Ishikawa (cell line): Measurements from ENCODE around the gene RUNX1.

Experiments used
- CEBPB ChIP-seq: IDR thresholded peaks from 2 replicates; pipeline ENCODE4 v1.6.1; 2012
- CREB1 ChIP-seq: IDR thresholded peaks from 2 replicates; pipeline ENCODE4 v1.6.1; 2012; ENCODE audit warnings: low read depth
- EGR1 ChIP-seq: IDR thresholded peaks from 2 replicates; pipeline ENCODE4 v1.6.1; 2012
- EP300 ChIP-seq: IDR thresholded peaks from 2 replicates; pipeline ENCODE4 v1.6.1; 2012; ENCODE audit warnings: borderline replicate concordance
- FOXM1 ChIP-seq: IDR thresholded peaks from 2 replicates; pipeline ENCODE4 v1.6.1; 2012; ENCODE audit warnings: low read depth, borderline replicate concordance
- NFIC ChIP-seq: IDR thresholded peaks from 2 replicates; pipeline ENCODE4 v1.6.1; 2012
- RAD21 ChIP-seq: IDR thresholded peaks from 2 replicates; pipeline ENCODE4 v1.6.1; 2012; ENCODE audit warnings: low read depth
- TAF1 ChIP-seq: IDR thresholded peaks from 2 replicates; pipeline ENCODE4 v1.6.1; 2012; ENCODE audit warnings: low read depth, mild to moderate bottlenecking
- TCF12 ChIP-seq: IDR thresholded peaks from 2 replicates; pipeline ENCODE4 v1.6.1; 2012; ENCODE audit warnings: low read depth
- TEAD4 ChIP-seq: IDR thresholded peaks from 2 replicates; pipeline ENCODE4 v1.6.1; 2012
- YY1 ChIP-seq: IDR thresholded peaks from 2 replicates; pipeline ENCODE4 v1.6.1; 2012; ENCODE audit warnings: low read depth
- ZBTB7A ChIP-seq: IDR thresholded peaks from 2 replicates; pipeline ENCODE4 v1.6.1; 2012; ENCODE audit warnings: low read depth
- TF ChIP-seq, protein P1 (sequence below): IDR thresholded peaks from 2 replicates; pipeline ENCODE4 v1.6.1; 2012
- TF ChIP-seq, protein P2 (sequence below): IDR thresholded peaks from 2 replicates; pipeline ENCODE4 v1.6.1; 2012; ENCODE audit warnings: low read depth, mild to moderate bottlenecking
- TF ChIP-seq, protein P3 (sequence below): IDR thresholded peaks from 2 replicates; pipeline ENCODE4 v1.6.1; 2012

RUNX1 gene

DNA sequence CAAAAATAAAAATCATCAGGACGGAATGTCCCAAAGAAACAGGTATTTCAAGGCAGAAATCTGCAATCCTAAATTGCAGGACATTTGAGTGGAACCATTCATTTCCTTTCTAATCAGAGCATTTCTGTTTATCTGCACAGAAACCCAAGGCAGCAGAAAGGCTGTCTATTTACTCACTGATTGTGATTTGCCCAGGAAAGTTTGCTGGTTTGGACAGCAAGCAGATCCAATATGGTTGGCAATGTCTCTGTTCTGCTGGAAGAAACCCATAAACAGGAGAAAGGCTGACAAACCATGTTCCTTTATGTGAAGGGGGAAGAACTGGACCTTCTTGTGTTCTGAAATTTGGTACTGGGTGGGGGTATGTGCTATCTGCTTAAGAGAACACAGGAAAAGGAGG, 260.2 kb downstream of the RUNX1 start:
- no peak for TF ChIP-seq EP300
- no peak for TF ChIP-seq ZBTB7A
- TF ChIP-seq CREB1, result no peak
- TF ChIP-seq EGR1, result no peak
- TF ChIP-seq, protein P1, sequence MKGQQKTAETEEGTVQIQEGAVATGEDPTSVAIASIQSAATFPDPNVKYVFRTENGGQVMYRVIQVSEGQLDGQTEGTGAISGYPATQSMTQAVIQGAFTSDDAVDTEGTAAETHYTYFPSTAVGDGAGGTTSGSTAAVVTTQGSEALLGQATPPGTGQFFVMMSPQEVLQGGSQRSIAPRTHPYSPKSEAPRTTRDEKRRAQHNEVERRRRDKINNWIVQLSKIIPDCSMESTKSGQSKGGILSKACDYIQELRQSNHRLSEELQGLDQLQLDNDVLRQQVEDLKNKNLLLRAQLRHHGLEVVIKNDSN, result no peak
- TF ChIP-seq TEAD4, result no peak
- TF ChIP-seq NFIC, result no peak
- TF ChIP-seq TAF1, result no peak
- no peak for TF ChIP-seq YY1
- no peak for TF ChIP-seq CEBPB

DNA sequence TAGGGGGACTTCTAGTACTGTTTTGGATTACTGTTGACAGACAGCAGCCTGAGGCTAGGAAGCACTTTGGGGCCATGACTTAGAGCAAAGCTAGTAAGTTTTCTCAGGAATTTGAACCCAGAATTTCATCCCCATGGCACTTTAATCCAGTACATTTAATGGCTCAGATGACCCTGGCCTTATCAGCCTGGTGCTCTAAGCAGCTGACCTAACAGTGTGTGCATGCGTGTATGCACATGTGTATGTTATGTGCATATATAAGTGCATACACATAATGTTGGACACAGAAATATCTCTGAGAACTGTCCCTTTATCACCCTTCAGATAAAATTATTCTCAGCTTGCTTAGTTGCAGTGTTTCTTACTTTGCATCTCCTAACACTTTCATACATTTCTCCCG, 265.3 kb downstream of the RUNX1 start:
- no peak for TF ChIP-seq ZBTB7A
- TF ChIP-seq YY1, result no peak
- no peak for TF ChIP-seq TCF12

DNA sequence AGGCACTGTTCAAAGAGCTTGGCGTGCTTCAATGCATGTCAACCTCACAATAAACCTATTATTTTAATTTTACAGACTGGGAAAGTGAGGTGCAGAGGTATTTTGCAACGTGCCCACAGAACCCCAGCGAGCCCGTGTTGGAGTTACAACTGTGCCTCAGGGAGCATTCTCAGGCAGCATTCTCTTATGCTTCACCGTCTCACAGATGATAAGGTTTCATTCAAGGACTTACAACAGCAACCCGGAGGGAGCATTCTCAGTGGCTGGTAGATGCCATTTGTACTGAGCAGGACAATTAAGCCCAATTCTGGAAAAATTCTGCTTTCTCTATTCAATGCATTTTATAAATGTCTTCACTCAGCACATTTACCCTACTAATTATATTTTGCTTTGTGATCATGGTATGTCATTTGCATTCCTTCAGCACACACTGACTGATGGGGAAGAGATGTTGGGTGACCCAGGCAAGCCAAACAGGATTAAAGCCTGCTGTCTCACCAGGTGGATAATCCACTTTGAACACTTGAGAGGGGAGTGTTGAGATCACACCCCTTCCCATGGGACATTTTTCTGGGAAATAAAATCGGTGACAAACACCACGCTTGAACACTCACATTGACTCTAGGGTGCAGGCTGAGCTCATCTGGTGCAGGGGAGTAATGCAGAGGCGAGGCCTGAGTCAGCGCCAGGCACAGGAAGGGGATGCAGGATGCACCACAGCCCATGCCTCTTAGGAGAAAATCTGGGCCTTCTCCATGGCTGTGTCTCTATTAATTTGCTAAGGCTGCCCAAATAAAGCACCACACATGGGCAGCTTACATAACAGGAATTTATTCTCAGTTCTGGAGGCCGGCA, 266.4 kb downstream of the RUNX1 start:
- TF ChIP-seq TCF12 (no peak), YY1 (no peak), EGR1 (no peak), ZBTB7A (no peak), RAD21 (no peak), NFIC (no peak), FOXM1 (no peak), TEAD4 (no peak), EP300 (no peak), TAF1 (no peak), CEBPB (no peak)
- TF ChIP-seq, protein P2, sequence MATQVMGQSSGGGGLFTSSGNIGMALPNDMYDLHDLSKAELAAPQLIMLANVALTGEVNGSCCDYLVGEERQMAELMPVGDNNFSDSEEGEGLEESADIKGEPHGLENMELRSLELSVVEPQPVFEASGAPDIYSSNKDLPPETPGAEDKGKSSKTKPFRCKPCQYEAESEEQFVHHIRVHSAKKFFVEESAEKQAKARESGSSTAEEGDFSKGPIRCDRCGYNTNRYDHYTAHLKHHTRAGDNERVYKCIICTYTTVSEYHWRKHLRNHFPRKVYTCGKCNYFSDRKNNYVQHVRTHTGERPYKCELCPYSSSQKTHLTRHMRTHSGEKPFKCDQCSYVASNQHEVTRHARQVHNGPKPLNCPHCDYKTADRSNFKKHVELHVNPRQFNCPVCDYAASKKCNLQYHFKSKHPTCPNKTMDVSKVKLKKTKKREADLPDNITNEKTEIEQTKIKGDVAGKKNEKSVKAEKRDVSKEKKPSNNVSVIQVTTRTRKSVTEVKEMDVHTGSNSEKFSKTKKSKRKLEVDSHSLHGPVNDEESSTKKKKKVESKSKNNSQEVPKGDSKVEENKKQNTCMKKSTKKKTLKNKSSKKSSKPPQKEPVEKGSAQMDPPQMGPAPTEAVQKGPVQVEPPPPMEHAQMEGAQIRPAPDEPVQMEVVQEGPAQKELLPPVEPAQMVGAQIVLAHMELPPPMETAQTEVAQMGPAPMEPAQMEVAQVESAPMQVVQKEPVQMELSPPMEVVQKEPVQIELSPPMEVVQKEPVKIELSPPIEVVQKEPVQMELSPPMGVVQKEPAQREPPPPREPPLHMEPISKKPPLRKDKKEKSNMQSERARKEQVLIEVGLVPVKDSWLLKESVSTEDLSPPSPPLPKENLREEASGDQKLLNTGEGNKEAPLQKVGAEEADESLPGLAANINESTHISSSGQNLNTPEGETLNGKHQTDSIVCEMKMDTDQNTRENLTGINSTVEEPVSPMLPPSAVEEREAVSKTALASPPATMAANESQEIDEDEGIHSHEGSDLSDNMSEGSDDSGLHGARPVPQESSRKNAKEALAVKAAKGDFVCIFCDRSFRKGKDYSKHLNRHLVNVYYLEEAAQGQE, result no peak
- TF ChIP-seq, protein P3, sequence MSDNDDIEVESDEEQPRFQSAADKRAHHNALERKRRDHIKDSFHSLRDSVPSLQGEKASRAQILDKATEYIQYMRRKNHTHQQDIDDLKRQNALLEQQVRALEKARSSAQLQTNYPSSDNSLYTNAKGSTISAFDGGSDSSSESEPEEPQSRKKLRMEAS, result no peak
- TF ChIP-seq, protein P1, result no peak

DNA sequence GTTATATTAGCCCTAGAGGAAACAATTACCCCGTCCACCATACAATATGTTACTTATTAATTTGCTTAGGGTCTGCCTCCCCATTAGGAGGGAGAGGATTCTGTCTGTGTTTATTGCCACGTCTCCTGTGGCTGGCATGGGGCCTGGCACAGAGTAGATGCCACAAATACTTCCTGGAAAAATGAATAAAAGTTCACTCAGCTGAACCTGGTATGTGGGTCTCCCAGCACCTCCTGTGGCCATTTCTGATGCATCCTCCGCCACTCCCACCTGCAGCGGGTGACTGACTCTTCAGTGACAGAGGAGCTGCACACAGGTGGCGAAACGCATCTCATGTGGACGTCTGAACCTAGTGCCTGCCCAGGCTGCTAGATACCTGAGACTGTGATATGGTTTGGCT, 267.6 kb downstream of the RUNX1 start:
- TF ChIP-seq CREB1 (no peak), TEAD4 (no peak), RAD21 (no peak)

DNA sequence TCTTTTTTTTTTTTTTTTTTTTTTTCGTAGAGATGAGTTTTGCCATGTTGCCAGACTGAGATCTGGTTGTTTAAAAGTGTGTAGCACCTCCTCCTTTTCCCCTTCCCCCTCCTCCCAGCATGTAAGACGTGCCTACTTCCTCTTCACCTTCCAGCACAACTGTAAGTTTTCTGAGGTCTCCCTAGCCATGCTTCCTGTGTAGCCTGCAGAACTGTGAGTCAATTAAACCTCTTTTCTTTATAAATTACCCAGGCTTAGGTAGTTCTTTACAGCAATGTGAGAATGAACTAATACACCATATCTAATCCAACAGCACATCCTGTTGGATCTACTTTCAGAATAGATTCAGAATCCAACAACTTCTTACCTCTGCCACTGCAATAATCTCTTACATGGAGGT, 269.2 kb downstream of the RUNX1 start:
- TF ChIP-seq, protein P2, result no peak
- no peak for TF ChIP-seq NFIC
- TF ChIP-seq EP300, result no peak
- TF ChIP-seq TEAD4, result no peak
- no peak for TF ChIP-seq TCF12
- TF ChIP-seq CREB1, result no peak
- no peak for TF ChIP-seq TAF1
- no peak for TF ChIP-seq CEBPB
- no peak for TF ChIP-seq YY1
- TF ChIP-seq, protein P3, result no peak
- TF ChIP-seq, protein P1, result no peak
- no peak for TF ChIP-seq FOXM1

DNA sequence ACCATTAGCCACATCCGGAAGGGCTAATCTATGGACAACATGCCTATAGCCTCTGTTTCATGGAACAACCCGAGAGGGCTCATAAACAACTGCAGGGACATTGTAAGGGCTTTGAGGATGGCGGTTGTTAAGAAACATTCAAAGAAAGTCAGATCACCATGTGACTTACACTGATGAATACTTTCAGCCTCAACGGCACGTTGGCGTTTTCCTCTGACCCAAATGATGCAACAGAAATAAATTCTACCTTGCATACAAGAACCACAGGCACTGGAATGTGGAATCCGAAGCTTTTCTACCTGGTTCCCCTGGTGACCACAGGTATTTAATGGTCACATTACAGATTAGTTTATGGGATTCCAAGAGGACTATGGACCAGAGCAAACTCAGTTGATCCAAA, 273.3 kb downstream of the RUNX1 start:
- TF ChIP-seq FOXM1 (no peak), TCF12 (no peak), RAD21 (no peak), CEBPB (no peak), EP300 (no peak), NFIC (no peak), CREB1 (no peak), TAF1 (no peak), EGR1 (no peak), YY1 (no peak), ZBTB7A (no peak)
- TF ChIP-seq, protein P2, result no peak
- TF ChIP-seq, protein P1, result no peak
- TF ChIP-seq, protein P3, result no peak
